Prostate gland (tissue), 2 donors: Measurements from ENCODE around the gene DPYD. TPM values are rescaled to one million over a fixed set of nuclear protein-coding genes. Genes with fewer than 3 reads are reported as not detected.

Source experiments
- DNase-seq: peaks from one replicate; pipeline ENCODE4 v3.0.0-alpha.2; 2019; ENCODE audit warnings: low spot score
- H3K27ac ChIP-seq, 2 donors: fragments of 200-600 bp; sonication (generic); 2 replicates each; pipeline ENCODE4 v1.5.1; 2017 to 2019
- H3K27me3 ChIP-seq: fragments of 200-600 bp; sonication (generic); replicated peaks from 2 replicates; pipeline ENCODE4 v1.5.1; 2019; ENCODE audit not compliant: insufficient read depth
- H3K36me3 ChIP-seq, 2 donors: fragments of 200-600 bp; sonication (generic); 1 replicate in 1 of 2; 2 replicates in 1 of 2; pipeline versions ENCODE4 v1.5.1 to v1.8.1; 2017 to 2019
- H3K4me1 ChIP-seq: fragments of 200-600 bp; sonication (generic); replicated peaks from 2 replicates; pipeline ENCODE4 v1.5.1; 2019
- H3K4me3 ChIP-seq, 2 donors: fragments of 200-600 bp; sonication (generic); 2 replicates each; pipeline ENCODE4 v1.5.1; 2017 to 2019
- H3K9me3 ChIP-seq: fragments of 200-600 bp; sonication (generic); 2 replicates; pipeline ENCODE4 v1.5.1; 2017
- CTCF ChIP-seq, 4 experiments: fragments of 200-600 bp in 2 of 4; fragments of 450-650 bp in 2 of 4; sonication (generic) in 2 of 4; IDR thresholded peaks; 1 replicate in 3 of 4; 2 replicates in 1 of 4; pipeline ENCODE4 v1.5.1; 2016 to 2019; ENCODE audit warnings: antibody characterized with exemption in 4 of 4, mild to moderate bottlenecking in 2 of 4, moderate library complexity in 2 of 4
- POLR2A ChIP-seq: fragments of 450-650 bp; IDR thresholded peaks from one replicate; pipeline ENCODE4 v1.6.1; 2016; ENCODE audit warnings: antibody characterized with exemption, mild to moderate bottlenecking
- POLR2AphosphoS5 ChIP-seq: sonication (generic); formaldehyde crosslinking; IDR thresholded peaks from one replicate; pipeline ENCODE4 v1.6.1; 2017; ENCODE audit warnings: antibody characterized with exemption
- WGBS: methylation state at CpG from one replicate; pipeline ENCODE4 v1.1.5; 2018; 5-methylcytosine and 5-hydroxymethylcytosine counted together
- intact Hi-C: fragments of 100-400 bp; cut with DNase I; formaldehyde crosslinking; loops from one replicate; pipeline ENCODE4 v1.14.2; 2022
- total RNA-seq, 2 donors: library from RNA; depleted of rRNA; stranded (reverse); fragments of >200 nt; gene quantifications; one replicate each; pipeline ENCODE4 v1.1.0, GENCODE V29; 2016

The DPYD gene
- total RNA-seq, 2 donors from 2014 or later = 18.2 to 19.7 TPM

- intact Hi-C loops = no loop called here
- DNase-seq = no peak
- Histone ChIP-seq H3K4me1 (no peaks in the 10 kb centered on the region), H3K27me3 (no peaks in the 10 kb centered on the region), H3K27ac (no peak overlapping the region), H3K36me3 (no peaks in the 10 kb centered on the region), H3K4me3 (no peak overlapping the region), H3K9me3 (no peaks in the 10 kb centered on the region)
- TF ChIP-seq POLR2AphosphoS5 = no peak
- no peak for TF ChIP-seq POLR2A
- no peak for TF ChIP-seq CTCF (IDR thresholded peaks at IDR 0.05)
- 69% methylated on average over 2 of the region's 2 CpGs for whole genome bisulfite sequencing
Measured at GRCh38 chr1:97660431-97661105, 260.3 kb downstream of the DPYD start.

DNA sequence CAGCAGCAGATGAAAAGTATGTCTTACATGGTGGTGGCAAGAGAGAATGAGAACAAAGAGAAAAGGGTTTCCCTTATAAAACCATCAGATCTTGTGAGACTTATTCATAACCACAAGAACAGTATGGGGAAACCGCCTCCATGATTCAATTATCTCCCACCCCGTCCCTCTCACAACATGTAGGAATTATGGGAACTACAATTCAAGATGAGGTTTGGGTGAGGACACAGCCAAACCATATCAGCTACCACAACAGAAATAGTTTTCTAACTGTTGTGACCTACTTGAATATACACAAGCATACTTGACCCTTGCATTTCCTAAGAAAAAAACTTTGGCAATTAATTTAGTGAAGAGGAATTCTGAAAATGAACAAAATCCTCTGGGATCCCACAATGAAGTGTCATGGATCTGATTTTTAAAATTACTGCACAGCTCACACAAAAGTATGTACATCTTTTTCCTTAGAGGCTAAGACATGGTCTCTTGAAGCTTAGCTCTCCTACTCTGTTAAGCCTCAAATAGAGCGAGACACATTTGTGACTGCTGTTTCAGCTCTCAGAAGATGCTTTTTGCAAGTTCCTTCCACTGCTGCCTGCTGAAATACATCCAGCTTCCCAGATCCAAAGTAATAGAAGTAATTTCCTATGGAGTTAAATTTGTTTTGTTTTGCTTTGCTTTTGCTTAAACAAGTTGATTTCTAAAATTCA, 265.8 kb downstream of the DPYD start:
- Histone ChIP-seq H3K4me3 (no peak overlapping the region), H3K27ac (no peak overlapping the region), H3K9me3 (no peaks in the 10 kb centered on the region), H3K27me3 (no peaks in the 10 kb centered on the region), H3K4me1 (no peaks in the 10 kb centered on the region), H3K36me3 (no peaks in the 10 kb centered on the region)
- 92% methylated on average over 3 of the region's 3 CpGs for WGBS
- no peak for DNase-seq
- TF ChIP-seq CTCF (IDR thresholded peaks at IDR 0.05) (no peak), POLR2A (no peak), POLR2AphosphoS5 (no peak)
- intact Hi-C loops = no loop called here

DNA sequence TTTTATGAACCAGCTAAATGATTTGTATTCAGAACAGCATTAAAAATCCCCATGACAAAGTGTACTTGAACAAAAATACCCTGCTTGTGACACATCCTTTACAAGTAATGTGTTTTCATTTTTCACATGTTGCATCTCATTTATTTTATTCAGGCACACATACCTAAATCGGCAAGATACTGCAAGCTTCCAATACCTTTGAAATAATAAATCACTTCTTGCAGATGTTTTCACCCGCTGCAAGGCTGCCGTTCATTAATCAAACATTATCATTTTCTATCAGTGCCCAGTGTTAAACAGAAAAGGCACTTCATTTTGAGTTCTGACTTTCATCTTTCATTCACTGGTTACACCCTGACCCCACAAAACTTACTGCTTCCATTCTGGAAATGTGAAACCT, 269.6 kb downstream of the DPYD start:
- Histone ChIP-seq H3K36me3 (no peaks in the 10 kb centered on the region), H3K4me1 (no peaks in the 10 kb centered on the region), H3K4me3 (no peak overlapping the region), H3K27ac (no peak overlapping the region), H3K9me3 (no peaks in the 10 kb centered on the region), H3K27me3 (no peaks in the 10 kb centered on the region)
- intact Hi-C loops = no loop called here
- WGBS = 63% methylated on average over 3 of the region's 3 CpGs
- no peak for TF ChIP-seq CTCF (IDR thresholded peaks at IDR 0.05)
- no peak for TF ChIP-seq POLR2A
- no peak for TF ChIP-seq POLR2AphosphoS5
- no peak for DNase-seq

DNA sequence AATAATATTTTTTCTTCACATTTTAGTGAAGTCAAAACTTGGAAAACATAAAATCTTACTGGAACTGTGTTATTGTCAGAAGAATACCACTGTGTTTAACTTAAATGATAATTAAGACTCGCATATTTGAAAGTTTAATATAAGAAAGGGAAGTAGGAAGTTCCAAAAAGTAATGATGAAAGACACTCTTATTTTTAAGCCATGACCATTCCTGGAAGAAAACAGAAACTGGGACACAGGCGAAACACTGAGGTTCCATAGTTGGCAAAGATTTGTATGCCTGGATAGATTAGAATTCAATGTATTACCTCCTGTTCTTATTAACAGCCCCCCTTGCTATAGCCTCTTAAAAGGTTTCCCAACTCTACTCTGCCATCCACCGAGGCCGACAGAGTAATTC, 271.2 kb downstream of the DPYD start:
- H3K4me1 ChIP-seq = no peaks in the 10 kb centered on the region
- H3K36me3 ChIP-seq = no peaks in the 10 kb centered on the region
- WGBS = 86% methylated on average over 4 of the region's 4 CpGs
- DNase-seq = no peak
- H3K27ac ChIP-seq = no peak overlapping the region
- TF ChIP-seq POLR2AphosphoS5 (no peak), CTCF (IDR thresholded peaks at IDR 0.05) (no peak), POLR2A (no peak)
- no peaks in the 10 kb centered on the region for H3K27me3 ChIP-seq
- intact Hi-C loops = no loop called here
- H3K9me3 ChIP-seq = no peaks in the 10 kb centered on the region
- H3K4me3 ChIP-seq = no peak overlapping the region

DNA sequence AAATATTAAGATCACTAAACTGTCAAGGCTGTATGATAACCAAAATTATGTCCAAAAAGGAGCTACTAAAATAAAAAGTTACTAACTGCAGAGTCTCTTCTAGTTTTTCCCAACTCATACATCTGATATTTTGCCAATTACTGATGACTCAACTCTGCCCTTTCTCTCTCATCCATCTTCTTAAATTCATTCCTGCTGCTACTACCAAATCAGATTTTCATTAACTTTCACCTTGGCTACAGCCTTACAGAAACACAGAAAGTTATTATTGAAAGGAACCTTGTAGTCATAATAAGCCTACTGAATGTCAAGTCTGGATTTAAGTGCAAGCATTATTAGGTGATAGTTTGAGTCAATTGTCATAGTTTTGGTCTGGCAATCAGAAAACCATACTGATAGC, 273.1 kb downstream of the DPYD start:
- no peak overlapping the region for H3K4me3 ChIP-seq
- no peak for DNase-seq
- no peaks in the 10 kb centered on the region for H3K4me1 ChIP-seq
- intact Hi-C loops = no loop called here
- H3K36me3 ChIP-seq = no peaks in the 10 kb centered on the region
- no peak overlapping the region for H3K27ac ChIP-seq
- no peaks in the 10 kb centered on the region for H3K27me3 ChIP-seq
- TF ChIP-seq POLR2AphosphoS5 (no peak), CTCF (IDR thresholded peaks at IDR 0.05) (no peak), POLR2A (no peak)
- no peaks in the 10 kb centered on the region for H3K9me3 ChIP-seq
